GM18873 (cell line): ENCODE data around the gene RNF144A.

Experiments
- ATAC-seq: cut with Tn5 transposase; IDR thresholded peaks from one replicate; pipeline ENCODE4 v1.9.1; 2021; ENCODE audit warnings: mild to moderate bottlenecking, moderate library complexity, moderate number of reproducible peaks; ENCODE audit not compliant: unreplicated experiment, low FRiP score

Gene RNF144A

GRCh38 chr2:7033136-7033960 is 116.1 kb downstream of the RNF144A start:
- no peak for ATAC-seq

- ATAC-seq = no peak
Measured at GRCh38 chr2:7034303-7034702, 117.1 kb downstream of the RNF144A start.

- no peak for ATAC-seq
Measured at GRCh38 chr2:7035884-7036283, 118.7 kb downstream of the RNF144A start.

GRCh38 chr2:7037340-7038333 is 120.4 kb downstream of the RNF144A start:
- ATAC-seq = peak; percentile 83

GRCh38 chr2:7040547-7040946 is 123.3 kb downstream of the RNF144A start:
- ATAC-seq = no peak

GRCh38 chr2:7041421-7041820 is 124.2 kb downstream of the RNF144A start:
- ATAC-seq = no peak

GRCh38 chr2:7043690-7044089 is 126.5 kb downstream of the RNF144A start:
- ATAC-seq = no peak

- no peak for ATAC-seq
Measured at GRCh38 chr2:7044253-7045250, 127.3 kb downstream of the RNF144A start.

- no peak for ATAC-seq
Measured at GRCh38 chr2:7045601-7046590, 128.7 kb downstream of the RNF144A start.

- no peak for ATAC-seq
Measured at GRCh38 chr2:7047661-7048060, 130.4 kb downstream of the RNF144A start.

GRCh38 chr2:7048762-7049294 is 131.6 kb downstream of the RNF144A start:
- ATAC-seq = no peak

GRCh38 chr2:7052404-7052803 is 135.2 kb downstream of the RNF144A start:
- ATAC-seq = peak; percentile 75

GRCh38 chr2:7053650-7054265 is 136.5 kb downstream of the RNF144A start:
- no peak for ATAC-seq

- ATAC-seq = peak; percentile 55
Measured at GRCh38 chr2:7057865-7058400, 140.7 kb downstream of the RNF144A start.

GRCh38 chr2:7060156-7060555 is 142.9 kb downstream of the RNF144A start:
- ATAC-seq = no peak

GRCh38 chr2:7060631-7061449 is 143.6 kb downstream of the RNF144A start:
- no peak for ATAC-seq

GRCh38 chr2:7061450-7061789 is 144.2 kb downstream of the RNF144A start:
- ATAC-seq = no peak
